ENCODE results near the gene SULT1E1. TPM values are rescaled to one million over a fixed set of nuclear protein-coding genes. Genes with fewer than 3 reads are reported as not detected.
"Not testable (repeated sequence)": the region's sequence is repeated elsewhere in the genome, so short reads cannot be mapped to it uniquely, and the experiment has no call there.

The SULT1E1 gene
- polyA plus RNA-seq, 1 donor, result 20.9 TPM

DNA sequence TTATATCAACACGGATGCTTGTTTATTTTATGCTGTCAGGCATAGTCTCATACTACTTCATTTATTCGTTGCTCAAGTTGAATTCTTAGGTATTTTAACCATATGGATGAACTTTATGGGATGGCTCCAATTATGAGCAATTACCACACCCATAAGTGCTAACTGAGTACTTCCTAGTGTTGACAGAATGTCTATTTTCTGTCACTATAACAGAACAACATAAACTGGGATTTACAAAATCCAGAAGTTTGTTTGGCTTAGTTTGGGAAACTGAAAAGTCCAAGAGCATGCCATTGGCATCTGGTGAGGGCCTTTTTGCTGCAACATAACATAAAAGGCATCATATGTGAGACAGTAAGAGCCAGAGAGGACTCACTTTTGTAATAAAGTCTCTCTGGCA is 21.0 kb downstream of the SULT1E1 start:
- DNase-seq, result no peak

- no peak for DNase-seq
Observed at GRCh38 chr4:69836287-69836686, 23.7 kb downstream of the SULT1E1 start.

DNA sequence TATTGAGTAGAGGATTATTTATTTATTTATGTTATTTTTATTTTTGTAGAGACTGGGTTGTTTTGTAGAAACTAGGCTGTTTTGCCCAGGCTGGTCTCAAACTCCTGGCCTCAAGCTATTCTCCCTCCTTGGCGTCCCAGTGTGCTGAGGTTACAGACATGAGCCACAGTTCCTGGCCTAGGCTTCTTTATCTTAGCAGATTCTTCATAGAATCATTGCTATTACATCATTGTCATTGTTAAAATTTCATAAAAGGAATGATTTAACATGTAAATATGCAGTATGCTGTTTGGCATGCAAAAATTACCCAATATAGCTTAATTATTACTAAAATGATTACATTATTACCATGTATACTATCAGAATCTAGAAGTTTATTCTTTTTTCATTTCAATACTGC is 24.2 kb downstream of the SULT1E1 start:
- no peak for DNase-seq

DNA sequence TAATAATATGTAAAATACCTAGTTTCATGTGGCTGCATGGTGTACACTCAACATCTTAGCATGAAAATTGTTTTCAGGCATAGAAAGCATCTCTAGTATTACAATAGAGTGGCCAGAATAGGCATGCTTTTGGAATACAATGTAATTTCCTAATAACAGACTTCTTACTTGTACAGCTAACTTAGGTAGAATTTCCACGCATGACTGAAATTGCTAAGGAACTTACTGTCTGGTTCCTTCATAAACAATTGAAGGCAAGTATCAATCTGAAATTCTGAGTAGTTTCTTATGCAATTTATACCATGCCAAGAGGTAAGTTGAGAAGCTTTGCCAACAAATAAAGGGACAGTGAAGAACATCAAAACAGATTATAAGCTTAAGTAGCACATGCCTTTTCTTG is 26.7 kb downstream of the SULT1E1 start:
- no peak for DNase-seq

DNA sequence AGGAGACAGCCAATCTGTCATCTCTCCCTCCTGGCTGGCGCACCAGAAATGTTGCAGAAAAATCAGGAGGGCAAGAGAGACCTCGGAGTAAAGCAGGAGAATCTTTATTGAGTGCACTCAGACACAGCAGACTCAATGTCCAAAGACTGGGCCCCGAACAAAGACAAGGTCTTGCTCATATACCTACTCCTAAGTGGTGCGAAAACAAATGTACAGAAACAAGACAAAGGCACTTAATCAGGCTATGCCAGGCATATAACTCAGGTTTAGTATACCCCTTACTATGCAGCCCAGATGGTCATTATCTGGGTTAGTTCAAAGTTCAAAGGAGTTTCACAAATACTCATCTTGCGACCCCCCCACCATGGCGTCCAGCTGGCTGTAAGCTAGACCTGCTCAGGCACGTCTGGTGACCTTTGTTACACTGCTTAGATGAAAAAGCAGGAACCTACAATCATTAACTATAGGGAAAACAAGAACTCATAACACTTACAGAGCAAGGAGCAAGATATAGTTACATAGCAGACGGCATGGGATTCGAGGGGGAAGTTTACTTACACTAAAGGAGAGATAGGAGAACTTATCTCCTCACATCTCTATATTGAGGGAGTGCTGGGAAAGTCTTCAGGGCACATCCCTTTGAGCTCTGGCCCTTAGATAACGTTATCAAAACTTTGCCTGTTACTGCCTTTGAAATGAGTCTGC is 27.5 kb downstream of the SULT1E1 start:
- DNase-seq, result no peak

DNA sequence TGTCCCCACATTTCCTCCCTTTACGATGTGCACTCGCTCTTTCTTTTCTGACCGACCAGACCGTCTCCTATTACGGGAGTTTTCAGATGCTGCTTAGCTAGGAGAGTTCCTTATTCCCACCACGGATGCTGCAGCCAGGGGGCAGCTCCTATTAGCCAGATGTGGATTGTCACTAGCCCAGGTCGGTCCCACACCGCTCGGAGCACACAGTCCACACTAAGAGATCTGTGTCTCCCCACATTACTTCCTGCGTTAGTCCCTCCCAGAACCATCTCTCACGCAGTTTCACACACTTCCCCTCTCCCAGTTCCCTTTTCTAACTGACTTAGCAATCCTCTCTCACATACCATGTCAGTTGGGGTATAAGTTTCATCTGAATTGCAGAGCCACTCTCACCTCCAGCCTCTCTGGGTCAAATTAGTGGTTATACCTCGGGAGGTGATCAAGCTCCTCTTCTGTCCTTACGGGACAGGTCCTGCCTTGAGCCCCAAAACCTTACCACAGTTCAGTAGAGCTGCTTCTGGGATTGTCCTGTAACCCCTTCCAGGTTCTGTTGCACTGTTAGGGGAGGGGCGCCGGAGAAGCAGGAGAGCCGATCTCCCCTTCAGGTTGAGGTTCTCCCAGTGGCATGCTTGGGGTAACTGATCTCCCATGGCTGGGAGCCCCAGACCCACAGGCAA is 28.2 kb downstream of the SULT1E1 start:
- no peak for DNase-seq

DNA sequence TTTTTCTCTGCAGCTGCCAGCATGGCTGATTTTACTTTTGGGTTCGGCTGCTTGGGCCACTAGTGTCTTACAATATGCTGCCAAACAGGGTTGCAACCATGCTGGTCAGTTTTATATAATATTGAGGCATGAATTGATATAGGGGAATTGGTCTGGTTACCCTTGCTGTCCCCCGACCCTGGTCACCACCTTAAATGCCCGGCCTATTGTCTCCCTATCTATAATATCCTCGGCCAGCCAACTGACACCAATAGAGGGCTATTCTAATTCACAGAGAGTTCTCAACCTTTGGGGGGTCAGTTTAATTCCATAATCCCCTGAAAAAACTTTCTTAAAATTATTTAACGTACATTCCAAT is 28.7 kb downstream of the SULT1E1 start:
- no peak for DNase-seq

DNA sequence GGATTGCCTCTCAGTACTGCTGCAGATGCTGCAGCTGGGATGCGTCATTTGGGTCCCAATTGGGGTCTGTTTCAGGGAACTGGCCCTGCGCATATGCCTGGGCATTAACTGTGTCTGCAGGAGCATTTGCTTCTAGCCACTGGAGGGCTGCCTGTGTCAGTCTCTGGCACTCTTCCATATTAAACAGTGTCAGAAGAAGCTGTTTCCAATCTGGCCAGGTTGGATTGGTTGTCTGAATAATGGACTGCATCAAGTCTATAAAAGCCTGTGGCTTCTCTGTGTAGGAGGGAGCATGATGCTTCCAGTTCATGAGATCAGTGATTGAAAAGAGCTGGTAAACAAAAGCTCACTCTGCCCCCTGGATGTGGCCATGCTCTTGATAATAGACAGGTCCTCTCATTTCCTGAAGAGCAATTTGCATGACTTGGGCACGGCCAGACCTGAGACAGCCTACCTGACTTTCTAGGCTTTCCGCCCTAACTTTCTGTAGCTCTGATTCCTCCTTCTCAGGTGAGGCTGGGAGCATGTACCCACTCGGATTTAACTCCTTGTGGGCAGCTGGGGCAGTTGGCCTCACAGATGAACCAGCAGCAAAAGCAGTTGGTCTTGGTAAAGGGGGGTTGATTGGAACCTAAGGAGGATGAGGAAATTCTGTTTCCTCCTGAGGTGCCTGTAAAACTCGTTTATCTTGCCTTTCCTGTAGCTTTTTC is 29.2 kb downstream of the SULT1E1 start:
- no peak for DNase-seq

- no peak for DNase-seq
Observed at GRCh38 chr4:69830192-69830559, 29.8 kb downstream of the SULT1E1 start.

DNA sequence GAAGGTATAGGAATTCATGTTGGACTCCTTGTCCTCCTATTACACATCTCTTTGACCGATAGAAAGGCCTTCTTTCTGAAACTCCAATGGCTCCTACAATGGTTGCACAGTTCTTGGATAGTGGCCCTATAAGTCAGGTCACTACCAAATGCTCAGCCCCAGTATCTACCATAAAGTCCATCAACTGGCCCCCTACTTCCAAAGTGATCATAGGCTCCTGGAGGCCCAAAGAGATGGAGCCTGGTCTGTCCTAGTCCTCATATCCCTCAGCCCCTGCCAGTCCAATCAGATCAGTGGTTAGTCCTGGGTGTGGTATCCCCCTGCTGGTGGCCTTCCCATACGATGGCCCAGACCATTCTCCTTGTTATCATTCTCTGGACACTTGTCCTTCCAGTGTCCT is 30.3 kb downstream of the SULT1E1 start:
- DNase-seq, result no peak

- DNase-seq, result no peak
Observed at GRCh38 chr4:69828828-69829227, 31.1 kb downstream of the SULT1E1 start.

DNA sequence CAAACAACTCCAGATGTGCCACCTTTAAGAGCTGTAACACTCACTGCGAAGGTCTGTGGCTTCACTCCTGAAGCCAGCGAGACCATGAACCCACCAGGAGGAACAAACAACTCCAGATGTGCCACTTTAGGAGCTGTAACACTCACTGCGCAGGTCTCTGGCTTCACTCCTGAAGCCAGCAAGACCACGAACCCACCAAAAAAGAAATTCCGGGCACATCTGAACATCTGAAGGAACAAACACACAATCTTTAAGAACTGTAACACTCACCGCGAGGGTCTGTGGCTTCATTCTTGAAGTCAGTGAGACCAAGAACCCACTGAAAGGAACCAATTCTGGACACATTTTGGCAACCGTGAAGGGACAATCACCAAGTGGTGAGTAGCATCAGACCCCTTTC is 34.9 kb downstream of the SULT1E1 start:
- DNase-seq, result not testable (repeated sequence)

- DNase-seq, result no peak
Observed at GRCh38 chr4:69823481-69824186, 36.3 kb downstream of the SULT1E1 start.

- no peak for DNase-seq
Observed at GRCh38 chr4:69823048-69823447, 36.9 kb downstream of the SULT1E1 start.

- DNase-seq, result no peak
Observed at GRCh38 chr4:69822198-69822597, 37.7 kb downstream of the SULT1E1 start.

GRCh38 chr4:69818060-69818639 is 41.8 kb downstream of the SULT1E1 start:
- DNase-seq, result no peak

DNA sequence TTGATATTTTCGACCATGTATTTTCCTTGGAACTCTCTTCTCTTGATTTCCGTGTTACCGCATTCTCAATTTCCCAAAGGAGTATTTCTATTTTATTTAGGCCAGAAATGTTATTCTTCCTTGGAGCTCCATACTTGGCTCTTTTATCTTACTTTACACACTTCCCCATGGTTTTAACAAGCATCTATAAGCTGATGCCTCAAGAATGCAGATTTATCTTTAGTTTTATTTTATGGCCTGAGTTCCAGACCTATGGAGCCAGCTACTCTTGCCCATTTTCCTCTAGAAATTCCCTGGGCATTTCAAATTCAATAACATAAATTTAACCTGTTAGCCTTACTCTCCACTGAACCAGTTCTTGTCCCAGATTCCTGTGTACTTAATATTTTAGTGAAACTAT is 43.7 kb downstream of the SULT1E1 start:
- DNase-seq, result peak; percentile 26

DNA sequence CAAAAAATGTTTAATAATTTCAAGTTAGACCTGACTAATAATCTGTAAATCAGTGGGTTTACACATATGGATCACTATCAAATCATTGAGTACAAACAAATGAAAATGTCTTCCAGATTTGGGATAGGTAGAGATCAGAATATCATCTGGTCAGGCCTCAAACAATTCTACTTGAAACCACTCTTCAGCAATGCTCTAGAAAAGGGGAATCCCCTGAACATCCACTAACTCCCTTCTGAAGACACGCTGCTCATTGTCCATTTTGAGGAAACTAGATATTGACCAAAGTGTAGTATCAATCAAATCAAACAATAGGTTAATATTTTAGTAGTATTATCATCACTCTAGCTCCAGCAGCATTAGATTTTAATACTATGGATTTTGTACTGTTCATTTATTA is 46.3 kb downstream of the SULT1E1 start:
- DNase-seq, result no peak

- DNase-seq, result no peak
Observed at GRCh38 chr4:69811166-69811565, 48.8 kb downstream of the SULT1E1 start.

- no peak for DNase-seq
Observed at GRCh38 chr4:69800599-69800998, 59.3 kb downstream of the SULT1E1 start.

- DNase-seq, result no peak
Observed at GRCh38 chr4:69799337-69799736, 60.6 kb downstream of the SULT1E1 start.

DNA sequence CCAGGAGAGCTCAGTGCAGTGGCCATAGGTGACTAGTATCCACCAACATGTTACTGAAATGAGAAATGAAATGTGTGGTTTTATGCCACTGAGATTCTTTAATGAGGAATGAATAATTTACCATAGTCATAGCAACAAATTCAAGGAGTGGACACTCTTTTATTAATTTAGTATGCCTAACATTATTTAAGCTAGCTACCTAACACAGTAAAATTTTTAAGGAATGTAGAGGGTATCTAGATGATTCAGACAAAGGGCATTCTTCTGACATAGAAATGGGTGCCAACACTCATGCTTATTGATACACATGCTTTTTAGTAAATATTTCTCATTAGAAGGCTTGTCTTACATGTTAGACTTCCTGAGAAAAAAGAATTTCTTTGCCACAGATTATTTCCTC is 66.2 kb downstream of the SULT1E1 start:
- no peak for DNase-seq
